IPS-NIHi7 (cell line): Measurements from ENCODE around the gene SFMBT2.

ENCODE experiments used
- DNase-seq: peaks from one replicate; pipeline ENCODE4 v3.0.0; 2012; ENCODE audit warnings: mixed read lengths; ENCODE audit errors: extremely low spot score

SFMBT2 gene

GRCh38 chr10:7136016-7136415, 274.8 kb downstream of the SFMBT2 start:
- DNase-seq: no peak

- DNase-seq: no peak
These were observed 275.6 kb downstream of the SFMBT2 start for GRCh38 chr10:7135188-7135587.

GRCh38 chr10:7134448-7134847, 276.4 kb downstream of the SFMBT2 start:
- DNase-seq: no peak

GRCh38 chr10:7133958-7134357, 276.9 kb downstream of the SFMBT2 start:
- DNase-seq: no peak

- DNase-seq: no peak
These were observed 277.6 kb downstream of the SFMBT2 start for GRCh38 chr10:7133278-7133677.

- DNase-seq: no peak
These were observed 280.5 kb downstream of the SFMBT2 start for GRCh38 chr10:7130191-7130911.

- DNase-seq: no peak
These were observed 287.1 kb downstream of the SFMBT2 start for GRCh38 chr10:7123774-7124173.

- no peak for DNase-seq
These were observed 288.3 kb downstream of the SFMBT2 start for GRCh38 chr10:7122561-7122960.

GRCh38 chr10:7121154-7121797, 289.6 kb downstream of the SFMBT2 start:
- peak; percentile 90 for DNase-seq

GRCh38 chr10:7119325-7120015, 291.4 kb downstream of the SFMBT2 start:
- no peak for DNase-seq

GRCh38 chr10:7117806-7118674, 292.8 kb downstream of the SFMBT2 start:
- no peak for DNase-seq

- no peak for DNase-seq
These were observed 293.5 kb downstream of the SFMBT2 start for GRCh38 chr10:7117177-7117799.

- DNase-seq: no peak
These were observed 299.3 kb downstream of the SFMBT2 start for GRCh38 chr10:7111561-7111960.

GRCh38 chr10:7111089-7111488, 299.7 kb downstream of the SFMBT2 start:
- no peak for DNase-seq
